ENCODE results near the gene DSTYK.

DSTYK gene

DNA sequence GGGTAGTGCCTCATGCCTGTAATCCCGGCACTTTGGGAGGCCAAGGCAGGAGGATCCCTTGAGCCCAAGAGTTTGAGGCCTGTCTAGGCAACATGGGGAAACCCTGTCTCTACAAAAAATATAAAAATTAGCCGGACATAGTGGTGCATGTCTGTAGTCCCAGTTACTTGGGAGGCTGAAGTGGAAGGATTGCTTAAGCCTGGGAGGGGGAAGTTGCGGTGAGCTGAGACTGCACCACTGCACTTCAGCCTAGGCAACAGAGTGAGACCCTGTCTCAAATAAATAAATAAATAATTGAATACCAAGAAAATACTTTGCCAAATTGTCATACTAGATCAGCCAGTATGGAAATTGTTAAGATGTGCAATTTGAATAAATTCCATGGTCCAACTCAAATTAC is 83.9 kb downstream of the DSTYK start (continued):
- TF ChIP-seq AEBP2 (tag by site-specific recombination; IDR thresholded peaks at IDR 0.05; ENCODE audit: borderline replicate concordance) (no peak), ZNF701 (tag by site-specific recombination; IDR thresholded peaks at IDR 0.05) (no peak)

- Histone ChIP-seq H3K9me3 (ENCODE audit: control insufficient read depth, insufficient read depth, low read depth, low read length) (no peaks in the 10 kb centered on the region), H3K36me3 (ENCODE audit: control insufficient read depth in 2 of 2, insufficient read depth in 1 of 2, low read length in 2 of 2) (no peaks in the 10 kb centered on the region), H3K27ac (ENCODE audit: extremely low read depth, low read depth, low read length) (no peak overlapping the region), H3K4me3 (ENCODE audit: low read depth, low read length) (no peak overlapping the region), H3K4me1 (ENCODE audit: control insufficient read depth, insufficient read depth, low read length) (0 out of 2 replicates have a peak, but pooled peaks cover 2% of the 10 kb centered on the region)
- CTCF ChIA-PET, result no interaction called here
- TF ChIP-seq ZNF274 (IDR thresholded peaks at IDR 0.05; ENCODE audit: low read length), result no peak
- TF ChIP-seq ZNF274 (tag by site-specific recombination; IDR thresholded peaks at IDR 0.05; ENCODE audit: borderline replicate concordance), result no peak
- TF ChIP-seq ZNF23 (tag by site-specific recombination; IDR thresholded peaks at IDR 0.05; ENCODE audit: borderline replicate concordance), result no peak
- TF ChIP-seq, protein P1, sequence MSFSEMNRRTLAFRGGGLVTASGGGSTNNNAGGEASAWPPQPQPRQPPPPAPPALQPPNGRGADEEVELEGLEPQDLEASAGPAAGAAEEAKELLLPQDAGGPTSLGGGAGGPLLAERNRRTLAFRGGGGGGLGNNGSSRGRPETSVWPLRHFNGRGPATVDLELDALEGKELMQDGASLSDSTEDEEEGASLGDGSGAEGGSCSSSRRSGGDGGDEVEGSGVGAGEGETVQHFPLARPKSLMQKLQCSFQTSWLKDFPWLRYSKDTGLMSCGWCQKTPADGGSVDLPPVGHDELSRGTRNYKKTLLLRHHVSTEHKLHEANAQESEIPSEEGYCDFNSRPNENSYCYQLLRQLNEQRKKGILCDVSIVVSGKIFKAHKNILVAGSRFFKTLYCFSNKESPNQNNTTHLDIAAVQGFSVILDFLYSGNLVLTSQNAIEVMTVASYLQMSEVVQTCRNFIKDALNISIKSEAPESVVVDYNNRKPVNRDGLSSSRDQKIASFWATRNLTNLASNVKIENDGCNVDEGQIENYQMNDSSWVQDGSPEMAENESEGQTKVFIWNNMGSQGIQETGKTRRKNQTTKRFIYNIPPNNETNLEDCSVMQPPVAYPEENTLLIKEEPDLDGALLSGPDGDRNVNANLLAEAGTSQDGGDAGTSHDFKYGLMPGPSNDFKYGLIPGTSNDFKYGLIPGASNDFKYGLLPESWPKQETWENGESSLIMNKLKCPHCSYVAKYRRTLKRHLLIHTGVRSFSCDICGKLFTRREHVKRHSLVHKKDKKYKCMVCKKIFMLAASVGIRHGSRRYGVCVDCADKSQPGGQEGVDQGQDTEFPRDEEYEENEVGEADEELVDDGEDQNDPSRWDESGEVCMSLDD (tag by site-specific recombination; IDR thresholded peaks at IDR 0.05), result no peak
- TF ChIP-seq ZIC2 (tag by site-specific recombination; IDR thresholded peaks at IDR 0.05), result no peak
- TF ChIP-seq ZNF133 (tag by site-specific recombination; IDR thresholded peaks at IDR 0.05), result no peak
- no peak for TF ChIP-seq IKZF3 (tag by site-specific recombination; IDR thresholded peaks at IDR 0.05)
- TF ChIP-seq ZNF16 (tag by site-specific recombination; IDR thresholded peaks at IDR 0.05; ENCODE audit: low read depth), result no peak
- no peak for TF ChIP-seq ZNF645 (tag by site-specific recombination; IDR thresholded peaks at IDR 0.05)
- no peak for TF ChIP-seq ZNF610 (tag by site-specific recombination; IDR thresholded peaks at IDR 0.05; ENCODE audit: borderline replicate concordance)
- no peak for TF ChIP-seq ZNF174 (tag by site-specific recombination; IDR thresholded peaks at IDR 0.05)
- TF ChIP-seq ZNF510 (tag by site-specific recombination; IDR thresholded peaks at IDR 0.05; ENCODE audit: insufficient replicate concordance), result no peak
- TF ChIP-seq ZNF426 (tag by site-specific recombination; IDR thresholded peaks at IDR 0.05), result no peak
- no peak for TF ChIP-seq ZNF548 (tag by site-specific recombination; IDR thresholded peaks at IDR 0.05)
- POLR2A ChIA-PET, result no interaction called here
Observed at GRCh38 chr1:205124726-205125125, 86.8 kb downstream of the DSTYK start.

DNA sequence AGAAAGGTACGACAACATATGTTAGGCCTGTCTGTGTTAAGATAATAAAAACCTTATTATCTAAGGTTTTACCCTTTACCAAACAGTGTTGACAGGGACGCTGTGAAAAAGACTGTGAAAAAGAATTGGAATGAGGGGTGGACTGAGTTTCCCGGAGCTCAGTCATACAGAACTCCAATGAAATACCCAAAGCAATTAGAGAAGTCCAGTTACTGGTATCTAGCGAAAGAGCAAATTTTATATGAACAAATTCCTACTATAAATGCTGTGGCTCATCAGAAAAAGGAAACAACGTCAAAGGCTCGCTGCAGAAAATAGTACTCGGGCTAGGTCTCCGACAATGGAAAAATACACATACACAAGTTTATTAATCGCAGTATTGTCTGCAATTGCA is 89.0 kb downstream of the DSTYK start:
- 0 out of 2 replicates have a peak, but pooled peaks cover 2% of the 10 kb centered on the region for H3K4me1 ChIP-seq (ENCODE audit: control insufficient read depth, insufficient read depth, low read length)
- H3K27ac ChIP-seq (ENCODE audit: extremely low read depth, low read depth, low read length), result peak overlapping the region; percentile 71; the same call in 1 of the 2 replicates
- ChIA-PET CTCF (interaction anchor here (0.6 to 3.8 kb wide), 14 partner anchors 9 to 208 kb away, joined by 3 to 22 read pairs (median 4); no protein-coding TSS in a partner anchor), POLR2A (interaction anchor here (1.1 to 2.7 kb wide), 2 partner anchors 19 to 106 kb away, joined by 3 to 20 read pairs; partner anchors contain the start of gene TMCC2)
- H3K4me3 ChIP-seq (ENCODE audit: low read depth, low read length), result peak overlapping the region; percentile 96
- peaks cover 3 to 8% of the 10 kb centered on the region in 2 experiments; a peak in 2 of 3 replicates for H3K36me3 ChIP-seq (ENCODE audit: control insufficient read depth in 2 of 2, insufficient read depth in 1 of 2, low read length in 2 of 2)
- H3K9me3 ChIP-seq (ENCODE audit: control insufficient read depth, insufficient read depth, low read depth, low read length), result no peaks in the 10 kb centered on the region
- TF ChIP-seq ZBTB26 (tag by site-specific recombination; optimal IDR thresholded peaks at IDR 0.05) (peak; percentile 26), ZNF2 (tag by site-specific recombination; IDR thresholded peaks at IDR 0.05) (0 out of 2 replicates have a peak, but pooled peaks have one; percentile 11), ZNF600 (tag by site-specific recombination; IDR thresholded peaks at IDR 0.05) (0 out of 2 replicates have a peak, but pooled peaks have one; percentile 7), ZSCAN18 (tag by site-specific recombination; IDR thresholded peaks at IDR 0.05) (no peak), ATF2 (tag by site-specific recombination; IDR thresholded peaks at IDR 0.05; ENCODE audit: low read depth) (no peak)

Data from HEK293 (cell line).